ENCODE measurements around the gene FLNB. TPM values are rescaled to one million over a fixed set of nuclear protein-coding genes. Genes with fewer than 3 reads are reported as not detected.

The FLNB gene
- total RNA-seq, 1 experiment from 2014 or later, result 127 TPM

DNA sequence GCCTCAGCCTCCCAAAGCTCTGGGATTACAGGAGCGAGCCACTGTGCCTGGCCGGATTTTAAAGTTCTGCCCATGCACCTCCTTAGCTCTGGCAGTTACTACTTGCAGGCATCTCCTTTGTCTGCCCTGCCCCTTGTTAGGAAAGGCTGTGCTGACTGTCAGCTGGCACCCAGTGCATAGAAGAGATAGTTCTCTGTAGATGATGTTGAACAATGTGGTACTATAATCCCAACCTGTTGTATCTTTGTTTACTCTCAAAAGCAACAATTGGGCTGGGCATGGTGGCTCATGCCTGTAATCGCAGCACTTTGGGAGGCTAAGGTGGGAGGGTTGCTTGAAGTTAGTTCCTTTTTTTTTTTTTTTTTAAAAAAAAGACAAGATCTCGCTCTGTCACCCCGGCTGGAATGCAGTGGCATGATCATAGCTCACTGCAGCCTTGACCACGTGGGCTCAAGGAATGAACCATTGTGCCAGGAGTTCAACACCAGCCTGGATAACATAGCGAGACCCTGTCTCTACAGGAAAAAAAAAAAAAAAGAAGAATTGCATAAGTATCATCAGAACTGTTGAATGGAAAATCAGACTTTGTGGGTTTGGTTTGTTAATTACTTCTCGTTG is 30.6 kb downstream of the FLNB start (continued):
- TF ChIP-seq NFE2L1 (CRISPR knock-in tag; IDR thresholded peaks at IDR 0.05) (no peak), GTF2I (CRISPR knock-in tag; conservative IDR thresholded peaks at IDR 0.05) (no peak), NR3C1 (CRISPR knock-in tag; conservative IDR thresholded peaks at IDR 0.05; ENCODE audit: low read depth) (no peak), FOXJ3 (CRISPR knock-in tag; IDR thresholded peaks at IDR 0.05; ENCODE audit: borderline replicate concordance) (no peak), ZNF138 (CRISPR knock-in tag; conservative IDR thresholded peaks at IDR 0.05) (no peak)

DNA sequence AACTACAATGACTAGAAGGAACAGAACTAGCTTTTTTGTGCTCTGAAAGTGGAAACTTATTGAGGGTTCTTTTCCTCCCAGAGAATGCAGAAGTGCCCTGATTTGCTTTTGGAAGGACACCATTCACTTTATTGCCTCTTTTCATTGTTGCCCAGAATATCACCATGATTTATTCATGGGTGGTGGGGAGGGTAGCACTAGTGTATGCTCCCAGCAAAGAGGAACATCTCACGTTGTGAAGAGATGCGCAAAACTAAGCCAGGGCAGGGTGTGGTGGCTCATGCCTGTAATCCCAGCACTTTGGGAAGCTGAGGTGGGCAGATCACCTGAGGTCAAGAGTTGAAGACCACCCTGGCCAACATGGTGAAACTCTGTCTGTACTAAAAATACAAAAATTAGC is 31.4 kb downstream of the FLNB start:
- CTCF ChIA-PET, result interaction anchor here (0.9 to 2.0 kb wide), 4 partner anchors 10 to 128 kb away, joined by 3 to 7 read pairs (median 3); no protein-coding TSS in a partner anchor
- TF ChIP-seq ETV6 (CRISPR knock-in tag; IDR thresholded peaks at IDR 0.05) (0 out of 2 replicates have a peak, but pooled peaks have one; percentile 16), ZNF121 (CRISPR knock-in tag; IDR thresholded peaks at IDR 0.05) (peak; percentile 65; the same call in 1 of the 2 replicates), ELF4 (CRISPR knock-in tag; IDR thresholded peaks at IDR 0.05; ENCODE audit: low read depth) (no peak)
- Mint-ChIP-seq H3K9me3 (no peaks in the 10 kb centered on the region), H3K4me1 (peaks cover 96% of the 10 kb centered on the region), H3K36me3 (no peaks in the 10 kb centered on the region), H3K27me3 (ENCODE audit: low read depth) (no peaks in the 10 kb centered on the region), H3K27ac (peak overlapping the region; percentile 96), H3K4me3 (peak overlapping the region; percentile 40)
- DNase-seq (ENCODE audit: low spot score) (no peak), ATAC-seq (peak; percentile 11)
- POLR2A ChIA-PET, result no interaction called here

DNA sequence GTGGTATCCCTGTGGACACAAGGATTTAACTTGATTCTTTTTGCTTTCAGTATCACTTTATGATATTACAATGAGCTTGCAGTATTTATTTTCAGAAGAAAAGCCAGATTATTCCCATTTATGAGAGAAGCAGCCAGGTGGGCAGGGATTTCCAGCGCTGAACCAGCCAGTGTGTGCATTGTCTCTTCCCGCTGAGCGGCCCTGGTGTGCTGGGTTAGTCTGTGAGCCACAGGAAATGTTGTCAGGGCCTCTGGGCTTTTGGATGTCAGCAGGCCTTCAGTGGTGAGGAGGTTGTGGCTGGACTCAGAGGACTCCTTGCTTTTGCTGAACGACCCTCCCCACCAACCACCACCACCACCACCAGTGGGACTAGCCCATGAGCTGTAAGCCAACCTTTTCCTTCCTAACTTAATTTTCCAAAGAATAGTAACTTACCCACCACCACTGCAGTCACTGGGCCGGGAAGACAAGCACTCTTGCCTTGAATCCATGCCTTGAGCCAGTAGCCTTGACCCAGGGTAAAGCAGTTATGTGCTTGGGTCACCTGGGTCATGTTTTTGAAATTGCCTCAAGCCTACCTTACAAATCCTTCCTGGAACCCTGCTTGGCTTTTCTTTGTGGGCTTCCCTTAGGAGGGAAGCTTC is 33.1 kb downstream of the FLNB start:
- no peak for DNase-seq (ENCODE audit: low spot score)
- ChIA-PET CTCF (interaction anchor here (0.8 to 1.4 kb wide), 6 partner anchors 12 to 126 kb away, joined by 3 to 7 read pairs (median 4); no protein-coding TSS in a partner anchor), POLR2A (interaction anchor here (0.8 to 1.6 kb wide), 2 partner anchors 9 to 16 kb away, joined by 3 to 4 read pairs; no protein-coding TSS in a partner anchor)
- no peaks in the 10 kb centered on the region for H3K9me3 Mint-ChIP-seq
- H3K27ac Mint-ChIP-seq, result peak overlapping the region; percentile 98
- no peaks in the 10 kb centered on the region for H3K36me3 Mint-ChIP-seq
- no peak overlapping the region for H3K4me3 Mint-ChIP-seq
- no peaks in the 10 kb centered on the region for H3K27me3 Mint-ChIP-seq (ENCODE audit: low read depth)
- TF ChIP-seq ZNF232 (CRISPR knock-in tag; IDR thresholded peaks at IDR 0.05) (no peak), ATF1 (CRISPR knock-in tag; IDR thresholded peaks at IDR 0.05) (no peak), FOXP4 (CRISPR knock-in tag; IDR thresholded peaks at IDR 0.05) (no peak), FOXJ3 (CRISPR knock-in tag; IDR thresholded peaks at IDR 0.05; ENCODE audit: borderline replicate concordance) (no peak), GRHL2 (CRISPR knock-in tag; IDR thresholded peaks at IDR 0.05; ENCODE audit: insufficient replicate concordance, severe bottlenecking) (no peak), TEAD1 (CRISPR knock-in tag; IDR thresholded peaks at IDR 0.05) (no peak), ETV6 (CRISPR knock-in tag; IDR thresholded peaks at IDR 0.05) (no peak), ZNF317 (CRISPR knock-in tag; IDR thresholded peaks at IDR 0.05; ENCODE audit: borderline replicate concordance, low read depth) (no peak), ZBTB21 (CRISPR knock-in tag; IDR thresholded peaks at IDR 0.05; ENCODE audit: borderline replicate concordance) (no peak), CREM (CRISPR knock-in tag; IDR thresholded peaks at IDR 0.05) (no peak), TCF7 (CRISPR knock-in tag; IDR thresholded peaks at IDR 0.05; ENCODE audit: low read depth) (no peak), SMAD4 (CRISPR knock-in tag; IDR thresholded peaks at IDR 0.05) (no peak), CTCF (IDR thresholded peaks at IDR 0.05) (no peak), ZNF416 (CRISPR knock-in tag; IDR thresholded peaks at IDR 0.05) (no peak), ZNF512 (CRISPR knock-in tag; IDR thresholded peaks at IDR 0.05; ENCODE audit: borderline replicate concordance) (no peak), NR1H2 (CRISPR knock-in tag; IDR thresholded peaks at IDR 0.05) (no peak)
- peaks cover 88% of the 10 kb centered on the region for H3K4me1 Mint-ChIP-seq
- peak; percentile 61 for ATAC-seq
